IMR-90 (cell line): ENCODE data around the gene SERINC3. TPM values are rescaled to one million over a fixed set of nuclear protein-coding genes. Genes with fewer than 3 reads are reported as not detected.

ENCODE experiments used
- ATAC-seq: fragments of 200-7000 bp; cut with Tn5 transposase; 2 replicates; pipeline ENCODE4 v1.9.1; 2020; ENCODE audit warnings: low read depth, mild to moderate bottlenecking, moderate library complexity
- BruUV-seq: library from RNA; stranded (reverse); fragments of 400-500 nt; replicated peaks from 2 replicates; lab custom pipeline; 2021; lab: Mats Ljungman, UMichigan
- CTCF ChIA-PET: fragments of 300-600 bp; formaldehyde crosslinking; extraction: SDS; loops from one replicate; lab custom pipeline; 2021; ENCODE audit warnings: antibody characterized with exemption; lab: Yijun Ruan, JAX
- POLR2A ChIA-PET: fragments of 300-600 bp; sonication (Branson Sonifier 250); formaldehyde crosslinking; loops from one replicate; lab custom pipeline; 2022; ENCODE audit warnings: antibody characterized with exemption; ENCODE audit not compliant: unreplicated experiment; lab: Charles Lee
- DNase-seq: peaks from one replicate; pipeline ENCODE4 v3.0.0; 2013
- H2AFZ ChIP-seq: replicated peaks from 2 replicates; pipeline ENCODE3; 2013; ENCODE audit warnings: low read length, mild to moderate bottlenecking; ENCODE audit not compliant: poor library complexity
- H2AK5ac ChIP-seq: 2 replicates; pipeline ENCODE4 v1.6.1; 2013; ENCODE audit warnings: low read depth, low read length, inconsistent platforms
- H2AK9ac ChIP-seq: replicated peaks from 2 replicates; pipeline ENCODE3; 2013; ENCODE audit warnings: mild to moderate bottlenecking, low read depth, low read length, moderate library complexity; ENCODE audit not compliant: poor library complexity
- H2BK120ac ChIP-seq: 2 replicates; pipeline ENCODE4 v1.6.1; 2013; ENCODE audit warnings: low read depth, low read length, inconsistent platforms
- H2BK15ac ChIP-seq: 3 replicates; pipeline ENCODE4 v1.6.1; 2013; ENCODE audit warnings: low read depth, low read length, inconsistent platforms
- H2BK20ac ChIP-seq: 2 replicates; pipeline ENCODE4 v1.6.1; 2013; ENCODE audit warnings: low read depth, mild to moderate bottlenecking, inconsistent platforms, low read length, moderate library complexity
- H2BK5ac ChIP-seq: 2 replicates; pipeline ENCODE4 v1.6.1; 2013; ENCODE audit warnings: mild to moderate bottlenecking, low read depth, low read length, inconsistent platforms; ENCODE audit not compliant: poor library complexity, severe bottlenecking
- H3K14ac ChIP-seq: replicated peaks from 2 replicates; pipeline ENCODE4 v1.6.1; 2013; ENCODE audit warnings: low read depth, low read length, inconsistent platforms
- H3K18ac ChIP-seq: 2 replicates; pipeline ENCODE4 v1.6.1; 2013; ENCODE audit warnings: low read depth, low read length, control low read depth
- H3K23ac ChIP-seq: 2 replicates; pipeline ENCODE4 v1.6.1; 2013; ENCODE audit warnings: low read depth, low read length, inconsistent platforms
- H3K27ac ChIP-seq: 2 replicates; pipeline ENCODE4 v1.5.1; 2013; ENCODE audit warnings: mild to moderate bottlenecking, control low read depth, low read length; ENCODE audit not compliant: insufficient read depth
- H3K27me3 ChIP-seq: 2 replicates; pipeline ENCODE4 v1.6.1; 2013; ENCODE audit warnings: low read length; ENCODE audit not compliant: control insufficient read depth, insufficient read depth
- H3K36me3 ChIP-seq: 2 replicates; pipeline ENCODE4 v1.6.1; 2013; ENCODE audit warnings: low read length, mixed read lengths; ENCODE audit not compliant: control insufficient read depth, insufficient read depth
- H3K4ac ChIP-seq: 2 replicates; pipeline ENCODE4 v1.6.1; 2013; ENCODE audit warnings: low read depth, low read length, inconsistent platforms
- H3K4me1 ChIP-seq: 2 replicates; pipeline ENCODE4 v1.6.1; 2013; ENCODE audit warnings: low read length, mixed read lengths; ENCODE audit not compliant: control insufficient read depth, insufficient read depth
- H3K4me2 ChIP-seq: 2 replicates; pipeline ENCODE4 v1.6.1; 2013; ENCODE audit warnings: low read depth, mild to moderate bottlenecking, control low read depth, low read length, moderate library complexity
- H3K4me3 ChIP-seq: 2 replicates; pipeline ENCODE4 v1.5.1; 2013; ENCODE audit warnings: low read depth, mild to moderate bottlenecking, control low read depth, low read length, moderate library complexity; ENCODE audit not compliant: insufficient read depth
- H3K56ac ChIP-seq: 2 replicates; pipeline ENCODE4 v1.6.1; 2013; ENCODE audit warnings: low read length, inconsistent platforms; ENCODE audit not compliant: insufficient read depth; ENCODE audit errors: extremely low read depth
- H3K79me1 ChIP-seq, 2 experiments: 2 replicates each; pipeline ENCODE4 v1.6.1; 2013; ENCODE audit warnings: low read length in 2 of 2, inconsistent platforms in 1 of 2, low read depth in 1 of 2
- H3K9ac ChIP-seq: 2 replicates; pipeline ENCODE4 v1.6.1; 2013; ENCODE audit warnings: low read depth, low read length, control low read depth
- H3K9me1 ChIP-seq: 2 replicates; pipeline ENCODE4 v1.6.1; 2013; ENCODE audit warnings: low read length, inconsistent platforms; ENCODE audit not compliant: insufficient read depth
- H3K9me3 ChIP-seq: 2 replicates; pipeline ENCODE4 v1.6.1; 2013; ENCODE audit warnings: low read length; ENCODE audit not compliant: control insufficient read depth, insufficient read depth
- H4K20me1 ChIP-seq: 2 replicates; pipeline ENCODE4 v1.6.1; 2013; ENCODE audit warnings: low read length, inconsistent platforms; ENCODE audit not compliant: insufficient read depth
- H4K5ac ChIP-seq: 2 replicates; pipeline ENCODE4 v1.6.1; 2013; ENCODE audit warnings: mild to moderate bottlenecking, low read depth, low read length, control low read depth
- H4K8ac ChIP-seq, 2 experiments: 2 replicates each; pipeline ENCODE4 v1.6.1; 2013; ENCODE audit warnings: low read depth in 2 of 2, low read length in 2 of 2, control low read depth in 1 of 2, inconsistent platforms in 1 of 2
- H4K91ac ChIP-seq: 2 replicates; pipeline ENCODE4 v1.6.1; 2013; ENCODE audit warnings: low read depth, low read length, inconsistent platforms; ENCODE audit not compliant: insufficient read depth
- MAFK ChIP-seq: IDR thresholded peaks from 2 replicates; pipeline ENCODE4 v1.6.1; 2012; ENCODE audit warnings: low read depth, low read length, improper control_type of control experiment
- MAZ ChIP-seq: IDR thresholded peaks from 2 replicates; pipeline ENCODE4 v1.6.1; 2012; ENCODE audit warnings: low read depth, mild to moderate bottlenecking, low read length, improper control_type of control experiment, moderate library complexity, borderline replicate concordance
- WGBS, 2 experiments: methylation state at CpG; one replicate each; pipeline versions ENCODE4 v1.1.5 to v1.1.7; 2013; ENCODE audit warnings: missing lambda C conversion rate in 2 of 2; ENCODE audit not compliant: insufficient read length in 1 of 2; ENCODE audit errors: extremely low coverage in 2 of 2; 5-methylcytosine and 5-hydroxymethylcytosine counted together
- dilution Hi-C: fragments of 300-500 bp; cut with HindIII; formaldehyde crosslinking; loops from one replicate; pipeline ENCODE4 v1.14.3; 2018; ENCODE audit warnings: low sequenced_read_pairs; ENCODE audit not compliant: unreplicated experiment
- in situ Hi-C: fragments of 300-500 bp; cut with MboI; formaldehyde crosslinking; loops from 3 replicates; pipeline ENCODE4 v1.14.3; 2019; ENCODE audit warnings: low sequenced_read_pairs, inconsistent platforms, mixed read lengths
- intact Hi-C: fragments of 100-400 bp; cut with micrococcal nuclease; formaldehyde crosslinking; loops from 2 replicates; pipeline ENCODE4 v1.10.0; 2022
- polyA plus RNA-seq, 3 experiments: library from polyadenylated mRNA; depleted of rRNA; stranded (reverse); fragments of >200 nt; gene quantifications; 2 replicates each; pipeline ENCODE4 v1.2.3, GENCODE V29; 2012; ENCODE audit warnings: low replicate concordance in 1 of 3
- total RNA-seq: library from RNA; depleted of rRNA; stranded (reverse); fragments of >200 nt; gene quantifications from 2 replicates; pipeline ENCODE4 v1.2.3, GENCODE V29; 2012

SERINC3 gene
- total and polyA plus RNA-seq, 2 of the 4 experiments (the other 2 are of a cell fraction), result 101 to 132 TPM

- DNase-seq, result no peak
- dilution Hi-C loops, result no loop called here
These were observed 3.6 kb downstream of the SERINC3 start for GRCh38 chr20:44518248-44518647.

More at GRCh38 chr20:44518248-44518647, 3.6 kb downstream of the SERINC3 start:
- BruUV-seq, result no TSS peak
- Histone ChIP-seq H4K5ac (no peak overlapping the region), H3K36me3 (peaks cover 6% of the 10 kb centered on the region), H4K8ac (no peak overlapping the region), H3K9ac (no peak overlapping the region), H3K56ac (no peak overlapping the region), H4K91ac (no peak overlapping the region), H2AK9ac (no peak overlapping the region), H2BK120ac (no peak overlapping the region), H3K14ac (no peak overlapping the region), H3K4me2 (no peak overlapping the region), H3K4me3 (no peak overlapping the region), H2BK20ac (no peak overlapping the region), H3K23ac (no peak overlapping the region), H3K79me1 (peaks cover 0 to 69% of the 10 kb centered on the region in 2 experiments; a peak in 2 of 4 replicates), H3K9me3 (no peaks in the 10 kb centered on the region), H3K27me3 (no peaks in the 10 kb centered on the region), H3K27ac (no peak overlapping the region), H4K20me1 (peaks cover 70% of the 10 kb centered on the region), H2BK15ac (no peak overlapping the region), H2AK5ac (no peak overlapping the region), H3K9me1 (peaks cover 6% of the 10 kb centered on the region), H3K4me1 (peaks cover 10% of the 10 kb centered on the region), H3K18ac (no peak overlapping the region), H3K4ac (no peak overlapping the region), H2AFZ (no peak overlapping the region), H2BK5ac (no peak overlapping the region)
- ChIA-PET CTCF (no interaction called here), POLR2A (interaction anchor here (0.6 kb wide), 1 partner anchor 12 kb away, joined by 4 read pairs; no protein-coding TSS in a partner anchor)
- TF ChIP-seq MAFK, result no peak
- TF ChIP-seq MAZ, result no peak
- WGBS, 2 experiments, result no CpG with 5 or more reads among the region's 3 CpGs
- intact Hi-C loops (no loop called here), in situ Hi-C loops (no loop called here)
- ATAC-seq, result no peak
